GM18868 (cell line): Measurements from ENCODE around the gene CXCR1.
"Not testable (repeated sequence)": the region's sequence is repeated elsewhere in the genome, so short reads cannot be mapped to it uniquely, and the experiment has no call there.

Experiments used
- ATAC-seq: cut with Tn5 transposase; IDR thresholded peaks from one replicate; pipeline ENCODE4 v1.9.1; 2021; ENCODE audit warnings: mild to moderate bottlenecking, moderate library complexity; ENCODE audit not compliant: unreplicated experiment

Gene CXCR1

DNA sequence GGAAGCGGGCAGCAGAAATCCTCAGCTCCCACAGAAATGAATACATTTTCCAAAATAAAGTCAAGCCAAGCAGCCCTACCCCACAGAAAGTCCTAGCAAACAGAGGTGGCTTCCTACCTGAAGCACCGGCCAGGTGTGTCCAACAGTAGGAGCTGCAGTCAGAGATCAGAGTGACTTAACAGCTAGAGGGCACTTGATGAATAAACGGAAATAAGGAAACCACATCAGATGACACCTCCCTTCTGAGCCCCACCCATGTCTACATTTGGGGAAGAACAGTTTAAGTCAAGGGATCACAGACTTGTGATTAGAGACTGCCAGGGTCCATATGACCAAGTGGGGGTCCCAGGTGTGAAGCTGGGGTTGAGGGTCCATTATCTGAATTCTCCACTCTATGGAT is at the start of gene CXCR1:
CXCR1 (minus strand) TSS at position 172 of the 400 bp plus-strand sequence. CDS start 1,751 bp downstream, outside the sequence.
- no peak for ATAC-seq

DNA sequence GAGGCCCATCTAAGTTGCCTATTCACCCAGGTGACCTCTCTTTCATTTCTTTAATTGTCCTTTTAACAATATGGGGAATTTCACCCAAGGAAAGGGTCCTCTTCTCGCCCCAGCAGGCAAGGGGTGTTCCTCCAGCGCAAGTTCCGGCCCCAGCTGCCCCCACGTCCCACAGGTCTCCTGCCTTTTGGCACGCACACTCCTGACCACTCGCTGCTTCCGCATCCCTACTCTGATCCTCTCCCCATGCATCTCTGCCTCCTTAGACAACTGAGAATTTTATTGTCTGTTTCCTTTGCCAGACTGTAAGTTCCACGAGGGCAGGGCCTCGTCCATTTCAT is 49.5 kb upstream of the CXCR1 start:
- ATAC-seq, result no peak

GRCh38 chr2:218214116-218214515 is 47.4 kb upstream of the CXCR1 start:
- no peak for ATAC-seq

DNA sequence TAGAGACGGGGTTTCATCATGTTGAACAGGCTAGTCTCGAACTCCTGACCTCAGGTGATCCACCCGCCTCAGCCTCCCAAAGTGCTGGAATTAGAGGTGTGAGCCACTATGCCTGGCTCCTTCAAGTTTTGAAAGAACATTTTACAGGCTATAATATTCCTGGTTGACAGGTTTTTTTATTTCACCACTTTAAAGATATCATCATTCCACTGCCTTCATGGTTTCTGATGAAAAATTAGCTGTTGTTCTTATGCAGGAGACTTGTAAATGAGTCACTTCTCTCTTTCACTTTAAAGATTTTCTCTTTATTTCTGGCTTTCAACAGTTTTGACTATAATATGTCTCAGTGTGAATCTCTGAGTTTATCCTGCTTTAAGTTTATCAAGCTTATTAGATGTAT is 42.3 kb upstream of the CXCR1 start:
- ATAC-seq, result no peak

- no peak for ATAC-seq
These were observed 35.5 kb upstream of the CXCR1 start for GRCh38 chr2:218202266-218202665.

DNA sequence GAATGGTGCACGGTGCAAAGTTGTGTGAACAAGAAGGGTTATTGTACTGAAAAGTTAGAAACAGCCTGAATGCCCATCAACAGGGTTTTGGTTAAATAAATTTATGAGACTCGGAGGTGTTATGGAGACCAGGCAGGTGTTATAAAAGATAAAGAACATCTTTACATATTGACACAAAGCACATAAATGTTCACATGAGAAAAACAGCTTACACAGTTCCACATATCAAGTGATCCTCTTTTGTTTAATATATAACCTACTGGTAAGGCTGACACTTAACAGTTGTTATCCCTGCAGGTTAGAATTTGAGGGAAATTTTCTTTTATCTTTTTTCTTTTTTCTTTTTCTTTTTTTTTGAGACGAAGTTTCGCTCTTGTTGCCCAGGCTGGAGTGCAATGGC is 30.2 kb upstream of the CXCR1 start:
- ATAC-seq, result no peak

- no peak for ATAC-seq
These were observed 28.1 kb upstream of the CXCR1 start for GRCh38 chr2:218194880-218195279.

- no peak for ATAC-seq
These were observed 26.9 kb upstream of the CXCR1 start for GRCh38 chr2:218193701-218194100.

DNA sequence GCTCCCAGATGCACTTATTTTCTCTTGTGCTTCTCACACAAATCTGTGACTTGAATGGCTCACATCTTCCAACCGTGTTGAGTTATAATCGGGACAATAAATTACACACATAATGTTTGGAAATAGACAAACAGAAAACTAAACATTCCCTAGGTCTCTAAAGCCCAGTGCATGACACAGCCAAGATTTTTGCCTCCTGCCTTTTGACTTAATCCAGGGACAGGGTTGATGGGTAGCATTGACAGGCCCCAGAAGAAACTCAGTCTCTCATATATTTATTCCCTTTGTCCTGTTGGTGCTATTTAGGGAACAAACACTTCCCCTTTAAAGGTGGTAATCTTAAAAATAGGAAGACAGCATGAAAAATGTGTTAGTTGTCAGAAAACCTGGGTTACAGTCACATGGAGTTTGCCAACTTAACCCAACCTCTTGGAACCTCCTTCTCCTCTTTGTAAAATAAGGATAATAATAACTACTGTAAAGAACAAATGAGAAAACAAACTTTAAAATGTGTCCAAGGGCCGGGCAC is 26.2 kb upstream of the CXCR1 start:
- ATAC-seq, result no peak

DNA sequence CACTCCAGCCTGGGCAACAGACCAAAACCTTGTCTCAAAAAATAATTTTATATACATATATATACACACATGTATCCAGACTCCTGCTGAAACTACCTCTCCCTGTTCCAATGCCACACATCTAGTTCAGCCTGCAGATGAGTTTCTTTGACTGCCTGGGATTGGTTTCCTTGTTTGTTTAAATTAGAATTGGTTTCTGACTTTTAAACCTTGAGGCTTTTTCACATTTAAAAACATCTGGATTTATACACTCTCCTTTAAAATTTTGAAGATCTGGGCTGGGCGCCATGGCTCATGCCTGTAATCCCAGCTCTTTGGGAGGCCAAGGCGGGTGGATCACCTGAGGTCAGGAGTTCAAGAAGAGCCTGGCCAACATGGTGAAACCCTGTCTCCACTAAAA is 21.8 kb upstream of the CXCR1 start:
- ATAC-seq, result no peak

GRCh38 chr2:218187296-218188015 is 20.7 kb upstream of the CXCR1 start:
- no peak for ATAC-seq

DNA sequence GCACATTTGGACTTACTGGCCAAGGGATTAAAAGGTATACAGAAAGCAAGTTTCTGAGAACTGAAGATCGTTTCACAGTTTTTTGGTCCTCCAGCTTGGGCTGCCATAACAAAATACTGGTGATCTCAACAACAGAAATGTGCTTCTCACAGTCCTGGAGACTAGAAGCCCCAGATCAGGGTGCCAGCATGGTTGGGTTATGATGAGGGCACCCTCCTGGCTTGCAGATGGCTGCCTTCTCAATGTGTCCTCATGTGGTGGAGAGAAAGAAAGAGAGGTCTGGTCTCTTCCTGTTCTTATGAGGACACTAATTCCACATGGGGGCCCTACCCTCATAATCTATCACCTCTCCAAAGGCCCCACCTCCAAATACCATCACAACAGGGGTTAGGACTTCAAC is 20.1 kb upstream of the CXCR1 start:
- ATAC-seq, result no peak

DNA sequence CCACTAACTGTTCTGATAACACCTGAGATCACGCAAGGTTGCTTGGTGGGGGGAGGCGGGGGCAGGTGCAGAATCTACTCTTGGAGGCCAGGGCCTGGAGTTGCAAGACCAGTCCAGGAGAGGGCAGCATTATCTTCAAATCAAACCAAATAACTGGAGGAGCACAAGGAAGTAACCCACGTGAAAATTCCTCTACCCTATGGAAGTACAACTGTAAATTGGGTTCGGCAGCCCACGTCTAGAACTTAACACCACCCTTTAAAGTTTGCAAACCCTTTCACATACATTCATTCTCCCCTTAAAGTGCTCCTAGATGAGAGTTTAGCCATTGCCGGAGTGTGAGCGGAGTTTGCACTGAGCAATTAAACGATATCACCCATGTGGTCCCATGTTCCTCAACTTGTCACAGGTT is 19.6 kb upstream of the CXCR1 start:
- ATAC-seq, result peak; percentile 61

GRCh38 chr2:218184331-218184730 is 17.6 kb upstream of the CXCR1 start:
- ATAC-seq, result no peak

GRCh38 chr2:218180467-218181114 is 13.8 kb upstream of the CXCR1 start:
- ATAC-seq, result no peak

GRCh38 chr2:218179782-218180181 is 13.0 kb upstream of the CXCR1 start:
- ATAC-seq, result no peak

DNA sequence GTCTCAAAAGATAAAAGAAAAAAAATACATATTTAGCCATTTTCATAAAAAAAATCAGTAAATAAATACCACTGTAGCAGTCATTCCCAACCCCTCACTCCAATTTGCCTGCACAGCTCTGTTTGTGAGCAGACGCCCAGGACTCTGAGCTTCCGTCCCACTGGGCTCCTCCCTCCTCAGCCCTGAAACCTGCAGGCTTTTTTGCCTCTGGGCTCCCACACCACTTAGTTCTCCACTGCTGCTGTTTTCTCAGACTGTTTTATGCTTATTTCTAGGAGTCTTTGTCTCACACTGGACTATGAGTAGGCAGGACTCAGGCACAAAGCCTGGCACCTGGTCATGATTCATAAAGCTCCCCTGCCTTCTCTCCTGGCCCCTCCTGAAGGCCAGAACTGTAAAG is 6.1 kb upstream of the CXCR1 start:
- ATAC-seq, result no peak

DNA sequence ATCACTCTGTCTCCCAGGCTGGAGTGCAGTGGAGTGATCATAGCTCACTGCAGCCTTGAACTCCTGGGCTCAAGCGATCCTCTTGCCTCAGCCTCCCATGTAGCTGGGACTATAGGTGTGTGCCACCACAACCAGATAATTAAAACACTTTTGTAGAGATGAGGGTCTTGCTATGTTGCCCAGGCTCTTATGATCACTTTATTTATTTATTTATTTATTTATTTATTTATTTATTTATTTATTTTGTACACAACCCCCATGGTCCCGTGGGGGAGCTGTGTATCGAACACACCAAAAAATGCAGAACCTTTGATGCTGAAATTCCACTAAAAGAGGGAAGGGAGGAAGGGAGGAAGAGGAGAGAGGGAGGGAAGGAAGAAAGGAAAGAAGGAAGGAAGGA is 5.0 kb upstream of the CXCR1 start:
- not testable (repeated sequence) for ATAC-seq

GRCh38 chr2:218169757-218170546 is 3.2 kb upstream of the CXCR1 start:
- ATAC-seq, result no peak

DNA sequence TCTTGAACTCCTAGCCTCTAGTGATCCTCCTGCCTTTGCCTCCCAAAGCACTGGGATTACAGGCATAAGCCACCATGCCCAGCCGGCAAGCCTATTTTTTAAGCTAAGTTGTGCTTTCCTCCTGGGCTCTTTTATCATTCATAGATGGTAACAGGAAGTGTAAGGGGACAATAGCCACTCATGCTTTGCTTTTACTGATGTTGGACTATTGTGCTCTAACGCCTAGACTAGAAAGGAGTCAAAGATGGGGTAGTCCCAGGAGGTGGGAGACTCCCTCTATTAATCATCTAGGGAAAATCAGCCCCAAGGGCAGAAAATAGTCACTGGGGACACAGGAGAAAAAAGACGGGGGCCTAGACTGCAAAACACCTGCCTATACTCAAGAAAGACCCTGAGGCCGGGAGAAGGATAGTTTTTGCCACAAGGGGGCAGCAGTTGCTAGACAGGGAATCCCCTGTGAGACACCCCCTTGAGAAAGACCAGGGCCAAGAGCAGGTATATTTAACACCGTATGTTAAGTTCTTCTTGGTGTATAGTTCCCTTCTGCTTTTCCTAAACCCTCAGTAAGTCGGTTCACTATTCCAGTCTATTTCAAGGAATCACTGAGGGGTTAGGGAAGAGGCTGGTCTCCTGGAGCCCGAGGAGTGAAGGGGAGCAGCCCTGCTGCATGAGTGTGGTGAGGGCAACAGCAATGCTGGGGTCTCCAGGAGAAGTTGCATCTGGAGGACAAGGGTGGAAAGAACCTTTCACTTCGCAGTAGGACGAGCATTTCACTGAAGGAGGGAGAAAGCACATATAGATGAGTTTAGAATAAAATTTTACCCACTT is 2.1 kb upstream of the CXCR1 start:
- ATAC-seq, result peak; percentile 66

DNA sequence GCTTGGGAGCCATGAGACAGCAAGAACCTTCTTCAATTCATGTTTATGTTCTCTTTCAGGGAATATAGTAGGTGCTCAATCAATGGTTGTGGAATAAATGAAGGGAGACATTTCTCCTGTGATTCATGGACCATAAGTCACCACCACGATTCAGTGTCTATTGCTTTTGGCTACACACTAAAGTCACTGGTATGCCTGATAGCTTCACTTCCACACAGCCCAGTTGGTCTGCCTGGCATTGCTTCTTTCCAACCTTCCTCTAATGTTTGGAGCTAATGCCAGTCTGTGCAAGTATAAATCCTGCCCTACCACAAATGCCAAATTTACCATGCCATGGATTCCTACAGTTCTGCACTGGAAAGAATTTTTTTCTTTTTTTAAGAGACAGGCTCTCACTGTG is 1.3 kb upstream of the CXCR1 start:
- no peak for ATAC-seq
